MCF 10A (cell line): ENCODE results near the gene ZSCAN26. TPM values are rescaled to one million over a fixed set of nuclear protein-coding genes. Genes with fewer than 3 reads are reported as not detected.
A peak's percentile ranks its signal among the peaks of the same experiment; 100 is the strongest.

Experiments used
- Bru-seq: library from RNA; stranded (reverse); fragments of 400-500 nt; gene quantifications from one replicate; lab custom pipeline; 2021; lab: Mats Ljungman, UMichigan
- BruChase-seq, 2 experiments: library from RNA; stranded (reverse); fragments of 400-500 nt; gene quantifications; one replicate each; lab custom pipeline; 2021; lab: Mats Ljungman, UMichigan
- BruUV-seq: library from RNA; stranded (reverse); fragments of 400-500 nt; replicated peaks from 2 replicates; lab custom pipeline; 2021; lab: Mats Ljungman, UMichigan
- CTCF ChIA-PET: fragments of 300-600 bp; sonication (Branson Sonifier 250); formaldehyde crosslinking; extraction: SDS; loops from one replicate; lab custom pipeline; 2021; ENCODE audit warnings: antibody characterized with exemption, inconsistent platforms; lab: Yijun Ruan, JAX
- POLR2A ChIA-PET: fragments of 300-600, 350-650 bp; sonication (Branson Sonifier 250); formaldehyde crosslinking; extraction: SDS; loops from one replicate; lab custom pipeline; 2020; ENCODE audit warnings: antibody characterized with exemption, inconsistent platforms; lab: Yijun Ruan, JAX
- DNase-seq: peaks from one replicate; pipeline ENCODE4 v3.0.0-alpha.2; 2018; ENCODE audit not compliant: unreplicated experiment
- H3K27ac Mint-ChIP-seq: one replicate; pipeline ENCODE4 v1.8.0; 2022; ENCODE audit warnings: mild to moderate bottlenecking, low read depth, mixed read lengths; ENCODE audit not compliant: unreplicated experiment
- H3K27me3 Mint-ChIP-seq: one replicate; pipeline ENCODE4 v1.8.0; 2022; ENCODE audit warnings: mixed read lengths; ENCODE audit not compliant: insufficient read depth, unreplicated experiment
- H3K36me3 Mint-ChIP-seq: one replicate; pipeline ENCODE4 v1.8.0; 2022; ENCODE audit warnings: mild to moderate bottlenecking, moderate library complexity, mixed read lengths; ENCODE audit not compliant: insufficient read depth, unreplicated experiment
- H3K4me1 Mint-ChIP-seq: one replicate; pipeline ENCODE4 v1.8.0; 2022; ENCODE audit warnings: mixed read lengths; ENCODE audit not compliant: insufficient read depth, unreplicated experiment
- H3K4me3 Mint-ChIP-seq: one replicate; pipeline ENCODE4 v1.8.0; 2022; ENCODE audit warnings: mild to moderate bottlenecking, moderate library complexity, mixed read lengths; ENCODE audit not compliant: unreplicated experiment
- H3K9me3 Mint-ChIP-seq: one replicate; pipeline ENCODE4 v1.8.0; 2022; ENCODE audit warnings: mixed read lengths; ENCODE audit not compliant: unreplicated experiment
- CTCF ChIP-seq: fragments of 200-600 bp; IDR thresholded peaks from one replicate; pipeline ENCODE4 v1.8.0; 2022; ENCODE audit warnings: antibody characterized with exemption, mild to moderate bottlenecking; ENCODE audit not compliant: unreplicated experiment
- intact Hi-C: fragments of 100-400 bp; cut with micrococcal nuclease; formaldehyde crosslinking; loops from 2 replicates; pipeline ENCODE4 v1.14.1; 2022
- long read RNA-seq: library from polyadenylated mRNA; stranded (forward); transcript quantifications from one replicate; pipeline ENCODE4 v2.0.0, GENCODE V29; 2022
- total RNA-seq: library from RNA; stranded (reverse); gene quantifications from 2 replicates; pipeline ENCODE4 v1.2.3, GENCODE V29; 2022

Gene ZSCAN26
- 11.3 and 13.1 TPM in 2 replicates for total RNA-seq
- percentile 85 among the genes with signal in this experiment for Bru-seq, nascent RNA
- BruChase-seq, experiment 1, labeled RNA remaining after a 6-hour chase: percentile 90 among the genes with signal in this experiment
- percentile 95 among the genes with signal in this experiment for BruChase-seq, experiment 2, labeled RNA remaining after a 2-hour chase
- long read RNA-seq, transcript ZSCAN26-202 (4 exons, 2,835 nt): minor isoform, 7 of 31 reads
- long read RNA-seq, transcript ZSCAN26-201 (4 exons, 2,362 nt): major isoform, 8 of 31 reads
- long read RNA-seq, partial matches to known transcripts: 3 of 31 reads
- long read RNA-seq, other reads (novel, unspliced or antisense): 5 of 31 reads

- no peak for TF ChIP-seq CTCF
- ChIA-PET CTCF (interaction anchor here (0.5 to 4.6 kb wide), 5 partner anchors 13 to 177 kb away, joined by 3 to 32 read pairs (median 5); no protein-coding TSS in a partner anchor), POLR2A (interaction anchor here (0.6 to 8.2 kb wide), 35 partner anchors 9 to 1795 kb away, joined by 3 to 110 read pairs (median 5); partner anchors contain the start of genes PGBD1, POLR1H, ZKSCAN3 and ZKSCAN4)
- Mint-ChIP-seq H3K36me3 (peaks cover under 1% of the 10 kb centered on the region), H3K9me3 (no peaks in the 10 kb centered on the region), H3K4me3 (no peak within 1 kb of the TSS), H3K4me1 (no peaks in the 10 kb centered on the region), H3K27me3 (no peaks in the 10 kb centered on the region), H3K27ac (no peak within 1 kb of the TSS)
- DNase-seq: peak; percentile 89
- no TSS peak for BruUV-seq
- intact Hi-C loops: loop anchor here (1.0 to 5.0 kb wide), 5 partner anchors 15 to 125 kb away; partner anchors contain the start of genes ZKSCAN4, ZKSCAN8, ZSCAN31 and ZSCAN9
Observed at GRCh38 chr6:28266962-28267694, at the start of gene ZSCAN26. Gene ZSCAN26, plus strand, starts transcription at chr6:28267143. Its CDS starts 4,777 bp downstream, at chr6:28271920.

GRCh38 chr6:28217890-28218289 lies 49.1 kb upstream of the ZSCAN26 start:
- ChIA-PET CTCF (interaction anchor here (0.6 kb wide), 2 partner anchors 29 to 385 kb away, joined by 3 read pairs; no protein-coding TSS in a partner anchor), POLR2A (interaction anchor here (0.8 to 3.3 kb wide), 10 partner anchors 8 to 132 kb away, joined by 3 to 25 read pairs (median 5); partner anchors contain the start of genes ZKSCAN3, ZKSCAN8, ZSCAN16 and ZSCAN26)
- no peak for TF ChIP-seq CTCF
- intact Hi-C loops: loop anchor here (5.0 to 10.0 kb wide), 2 partner anchors 369 to 403 kb away; a partner anchor contains a TSS
- peak overlapping the region; percentile 78 for H3K4me3 Mint-ChIP-seq
- H3K36me3 Mint-ChIP-seq: peaks cover 2% of the 10 kb centered on the region
- peaks cover 6% of the 10 kb centered on the region for H3K4me1 Mint-ChIP-seq
- DNase-seq: no peak
- no peak overlapping the region for H3K27ac Mint-ChIP-seq
- H3K27me3 Mint-ChIP-seq: no peaks in the 10 kb centered on the region
- no peaks in the 10 kb centered on the region for H3K9me3 Mint-ChIP-seq
- BruUV-seq: no TSS peak

DNA sequence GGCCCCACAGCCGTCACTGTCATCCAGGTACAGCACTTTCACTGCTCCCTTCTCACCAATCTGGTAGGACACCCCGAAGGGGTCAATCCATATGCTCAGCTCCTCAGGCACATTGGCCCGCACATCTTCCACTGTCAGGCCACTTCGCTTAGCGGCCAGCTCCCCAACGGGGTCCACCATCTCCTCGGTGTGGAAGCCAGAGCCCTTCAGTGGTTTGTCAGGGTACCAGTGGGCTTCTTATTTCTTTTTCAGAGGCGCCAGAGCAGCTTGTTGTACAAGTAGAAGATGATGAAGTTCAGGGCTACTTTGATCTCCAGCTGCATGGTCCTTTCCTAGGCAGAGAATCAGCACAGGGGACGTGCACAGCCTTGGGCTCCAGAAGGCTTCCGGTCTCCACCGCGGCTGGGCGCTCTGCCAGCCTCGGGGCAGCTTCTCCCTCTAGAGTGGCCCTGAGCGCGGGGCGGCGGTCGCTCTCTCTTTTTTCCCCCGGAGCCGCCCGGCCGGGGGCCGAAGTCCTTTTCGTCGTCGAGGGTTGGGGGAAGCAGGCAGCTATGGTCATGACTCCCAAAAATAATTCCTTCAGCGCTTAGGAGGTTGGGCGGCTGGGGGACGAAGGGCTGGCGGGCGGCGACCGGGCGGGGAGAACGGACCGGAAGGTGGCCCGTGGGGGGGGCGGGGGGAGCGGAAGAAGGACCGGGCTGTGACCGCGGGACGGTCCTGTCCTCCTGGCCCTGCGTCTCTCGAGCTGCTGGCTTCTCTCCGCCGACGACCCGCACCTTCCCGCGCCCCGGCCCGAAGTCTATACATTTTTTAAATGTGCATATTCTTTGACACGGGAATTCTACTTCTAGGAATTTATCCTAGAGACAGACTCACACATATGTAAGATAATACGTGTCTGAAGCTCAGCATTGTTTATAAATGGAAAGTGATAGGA lies 48.4 kb upstream of the ZSCAN26 start:
- peaks cover 6% of the 10 kb centered on the region for H3K4me1 Mint-ChIP-seq
- no peaks in the 10 kb centered on the region for H3K27me3 Mint-ChIP-seq
- TSS peak; percentile 79 for BruUV-seq
- TF ChIP-seq CTCF: no peak
- intact Hi-C loops: loop anchor here (5.0 to 10.0 kb wide), 2 partner anchors 369 to 404 kb away; a partner anchor contains a TSS
- ChIA-PET POLR2A (interaction anchor here (0.5 to 3.3 kb wide), 16 partner anchors 8 to 302 kb away, joined by 3 to 25 read pairs (median 5); partner anchors contain the start of genes ZKSCAN3, ZKSCAN4, ZKSCAN8 and ZSCAN16), CTCF (interaction anchor here (0.6 to 2.1 kb wide), 2 partner anchors 138 to 385 kb away, joined by 3 to 5 read pairs; no protein-coding TSS in a partner anchor)
- H3K36me3 Mint-ChIP-seq: no peaks in the 10 kb centered on the region
- H3K27ac Mint-ChIP-seq: peak overlapping the region; percentile 76
- peak overlapping the region; percentile 78 for H3K4me3 Mint-ChIP-seq
- no peaks in the 10 kb centered on the region for H3K9me3 Mint-ChIP-seq
- peak; percentile 58 for DNase-seq
